Activated naive CD4-positive, alpha-beta T cell (primary cell): ENCODE data around the gene PAX2.
A peak's percentile ranks its signal among the peaks of the same experiment; 100 is the strongest.

Experiments used
- DNase-seq, 4 experiments: peaks; one replicate each; lab custom pipeline; 2025; lab: John Stamatoyannopoulos, UW

Gene PAX2

GRCh38 chr10:100819424-100819823 lies 74.0 kb downstream of the PAX2 start:
- DNase-seq, result no peak

GRCh38 chr10:100823194-100823593 lies 77.8 kb downstream of the PAX2 start:
- no peak for DNase-seq

- no peak for DNase-seq
Observed at GRCh38 chr10:100824886-100825285, 79.5 kb downstream of the PAX2 start.

- DNase-seq, result no peak
Observed at GRCh38 chr10:100825325-100825875, 80.0 kb downstream of the PAX2 start.

- no peak for DNase-seq
Observed at GRCh38 chr10:100826031-100826651, 80.8 kb downstream of the PAX2 start.

- no peak for DNase-seq
Observed at GRCh38 chr10:100826661-100826982, 81.2 kb downstream of the PAX2 start.

- DNase-seq, result peak in 1 of 4 experiments; percentile 16
Observed at GRCh38 chr10:100826983-100827818, 81.8 kb downstream of the PAX2 start.

- DNase-seq, result peak in 1 of 4 experiments; percentile 8
Observed at GRCh38 chr10:100827819-100828737, 82.7 kb downstream of the PAX2 start.

- peak in 1 of 4 experiments; percentile 25 for DNase-seq
Observed at GRCh38 chr10:100828738-100829096, 83.3 kb downstream of the PAX2 start.

GRCh38 chr10:100829097-100829870 lies 83.9 kb downstream of the PAX2 start:
- no peak for DNase-seq

- DNase-seq, result peak in 1 of 4 experiments; percentile 3
Observed at GRCh38 chr10:100829933-100830727, 84.7 kb downstream of the PAX2 start.

GRCh38 chr10:100830728-100831111 lies 85.3 kb downstream of the PAX2 start:
- DNase-seq, result no peak

GRCh38 chr10:100831742-100832141 lies 86.4 kb downstream of the PAX2 start:
- DNase-seq, result no peak

- DNase-seq, result no peak
Observed at GRCh38 chr10:100835810-100836209, 90.4 kb downstream of the PAX2 start.

- no peak for DNase-seq
Observed at GRCh38 chr10:100836891-100837290, 91.5 kb downstream of the PAX2 start.

- no peak for DNase-seq
Observed at GRCh38 chr10:100837300-100837699, 91.9 kb downstream of the PAX2 start.

- no peak for DNase-seq
Observed at GRCh38 chr10:100838986-100839385, 93.6 kb downstream of the PAX2 start.

GRCh38 chr10:100841528-100841927 lies 96.1 kb downstream of the PAX2 start:
- no peak for DNase-seq

- no peak for DNase-seq
Observed at GRCh38 chr10:100847440-100847839, 102.1 kb downstream of the PAX2 start.

GRCh38 chr10:100848770-100849169 lies 103.4 kb downstream of the PAX2 start:
- no peak for DNase-seq

GRCh38 chr10:100858261-100858660 lies 112.9 kb downstream of the PAX2 start:
- DNase-seq, result no peak
